ENCODE measurements around the gene QRFP. TPM values are rescaled to one million over a fixed set of nuclear protein-coding genes. Genes with fewer than 3 reads are reported as not detected.
A peak's percentile ranks its signal among the peaks of the same experiment; 100 is the strongest.

QRFP gene
- total RNA-seq, 1 donor from 2014 or later, result not detected

DNA sequence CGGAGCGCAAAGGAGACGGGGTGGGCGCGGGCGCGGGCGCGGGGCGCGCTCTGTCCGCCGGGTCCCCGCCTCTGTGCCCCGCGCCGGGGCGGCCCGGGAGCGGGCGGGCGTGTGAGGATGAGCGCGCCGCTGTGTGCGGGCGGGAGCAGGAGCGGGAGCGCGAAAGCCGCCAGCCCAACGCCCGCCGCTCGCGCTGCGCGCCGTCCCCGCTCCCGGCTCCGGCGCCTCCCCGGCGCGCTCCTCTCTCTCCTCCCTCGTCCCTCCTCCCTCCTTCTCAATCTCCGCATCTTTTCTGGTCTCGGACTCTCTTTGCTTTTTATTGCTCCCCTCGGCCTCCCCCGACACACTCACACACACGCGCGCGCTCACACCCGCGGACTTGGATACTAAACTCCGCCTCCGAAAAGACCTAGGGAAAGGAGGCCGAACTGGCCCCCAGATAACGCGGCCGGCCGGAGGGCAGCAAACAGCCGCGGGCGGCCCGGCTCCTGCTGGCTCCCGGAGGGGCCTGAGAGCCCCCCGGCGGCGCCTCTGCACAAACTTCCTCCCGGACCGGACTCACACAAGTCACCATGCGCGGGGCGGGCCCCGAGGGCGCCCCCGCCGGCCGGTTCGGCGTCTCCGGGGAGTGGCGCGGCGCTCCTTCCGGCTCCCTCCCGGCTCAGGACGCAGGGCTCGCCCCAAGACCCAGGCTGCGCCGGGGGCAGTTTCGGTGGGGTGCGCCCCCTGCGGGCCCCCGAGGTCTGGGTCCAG is 42.2 kb upstream of the QRFP start, which contains the start of gene FIBCD1:
TSS of gene FIBCD1 (minus strand) at position 596 of the 753 bp plus-strand sequence. CDS start 640 bp downstream, outside the sequence.
- H3K27me3 ChIP-seq, result peaks cover 42% of the 10 kb centered on the region
- no peak within 1 kb of the TSS for H3K27ac ChIP-seq
- intact Hi-C loops (cut with DNase I), result no loop called here
- no peaks in the 10 kb centered on the region for H3K9me3 ChIP-seq
- peaks cover 5 to 25% of the 10 kb centered on the region in 2 donors for H3K4me1 ChIP-seq
- H3K36me3 ChIP-seq, result no peaks in the 10 kb centered on the region
- TF ChIP-seq, protein P1, sequence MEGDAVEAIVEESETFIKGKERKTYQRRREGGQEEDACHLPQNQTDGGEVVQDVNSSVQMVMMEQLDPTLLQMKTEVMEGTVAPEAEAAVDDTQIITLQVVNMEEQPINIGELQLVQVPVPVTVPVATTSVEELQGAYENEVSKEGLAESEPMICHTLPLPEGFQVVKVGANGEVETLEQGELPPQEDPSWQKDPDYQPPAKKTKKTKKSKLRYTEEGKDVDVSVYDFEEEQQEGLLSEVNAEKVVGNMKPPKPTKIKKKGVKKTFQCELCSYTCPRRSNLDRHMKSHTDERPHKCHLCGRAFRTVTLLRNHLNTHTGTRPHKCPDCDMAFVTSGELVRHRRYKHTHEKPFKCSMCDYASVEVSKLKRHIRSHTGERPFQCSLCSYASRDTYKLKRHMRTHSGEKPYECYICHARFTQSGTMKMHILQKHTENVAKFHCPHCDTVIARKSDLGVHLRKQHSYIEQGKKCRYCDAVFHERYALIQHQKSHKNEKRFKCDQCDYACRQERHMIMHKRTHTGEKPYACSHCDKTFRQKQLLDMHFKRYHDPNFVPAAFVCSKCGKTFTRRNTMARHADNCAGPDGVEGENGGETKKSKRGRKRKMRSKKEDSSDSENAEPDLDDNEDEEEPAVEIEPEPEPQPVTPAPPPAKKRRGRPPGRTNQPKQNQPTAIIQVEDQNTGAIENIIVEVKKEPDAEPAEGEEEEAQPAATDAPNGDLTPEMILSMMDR (IDR thresholded peaks at IDR 0.05), result peak in 2 of 3 experiments; percentile 16 to 30
- DNase-seq (ENCODE audit: low spot score in 2 of 2), result no peak
- H3K4me3 ChIP-seq, result peak within 1 kb of the TSS; percentile 57 to 60

DNA sequence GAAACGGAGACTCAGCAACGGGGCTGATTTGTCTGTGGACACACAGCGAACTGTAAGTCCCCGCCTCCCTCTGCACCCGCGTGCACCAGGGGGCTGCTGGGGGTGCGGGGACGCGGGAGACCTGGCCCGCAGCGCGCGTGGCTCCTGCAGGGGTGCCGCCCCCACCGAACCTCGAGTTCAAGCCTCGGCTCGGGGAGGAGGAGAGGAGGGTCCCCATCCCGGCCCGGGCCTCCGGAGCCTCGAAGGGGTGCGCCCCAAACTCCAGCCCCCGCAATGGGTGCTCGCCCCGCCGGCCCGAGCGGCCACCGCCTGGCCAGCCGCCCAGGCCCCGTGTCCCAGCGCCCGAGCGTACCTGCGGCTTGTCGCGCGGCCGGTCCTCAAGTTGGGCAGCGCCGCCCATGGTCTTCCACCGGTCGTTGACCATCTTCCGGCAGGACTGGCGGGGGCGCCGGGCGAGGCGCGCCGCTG is 41.6 kb upstream of the QRFP start:
- H3K9me3 ChIP-seq, result no peaks in the 10 kb centered on the region
- H3K27ac ChIP-seq, result no peak overlapping the region
- intact Hi-C loops (cut with DNase I), result no loop called here
- peaks cover 42% of the 10 kb centered on the region for H3K27me3 ChIP-seq
- no peaks in the 10 kb centered on the region for H3K36me3 ChIP-seq
- peaks cover 5 to 25% of the 10 kb centered on the region in 2 donors for H3K4me1 ChIP-seq
- DNase-seq (ENCODE audit: low spot score in 2 of 2), result no peak
- TF ChIP-seq, protein P1 (IDR thresholded peaks at IDR 0.05), result no peak
- peak overlapping the region; percentile 57 to 60 for H3K4me3 ChIP-seq

DNA sequence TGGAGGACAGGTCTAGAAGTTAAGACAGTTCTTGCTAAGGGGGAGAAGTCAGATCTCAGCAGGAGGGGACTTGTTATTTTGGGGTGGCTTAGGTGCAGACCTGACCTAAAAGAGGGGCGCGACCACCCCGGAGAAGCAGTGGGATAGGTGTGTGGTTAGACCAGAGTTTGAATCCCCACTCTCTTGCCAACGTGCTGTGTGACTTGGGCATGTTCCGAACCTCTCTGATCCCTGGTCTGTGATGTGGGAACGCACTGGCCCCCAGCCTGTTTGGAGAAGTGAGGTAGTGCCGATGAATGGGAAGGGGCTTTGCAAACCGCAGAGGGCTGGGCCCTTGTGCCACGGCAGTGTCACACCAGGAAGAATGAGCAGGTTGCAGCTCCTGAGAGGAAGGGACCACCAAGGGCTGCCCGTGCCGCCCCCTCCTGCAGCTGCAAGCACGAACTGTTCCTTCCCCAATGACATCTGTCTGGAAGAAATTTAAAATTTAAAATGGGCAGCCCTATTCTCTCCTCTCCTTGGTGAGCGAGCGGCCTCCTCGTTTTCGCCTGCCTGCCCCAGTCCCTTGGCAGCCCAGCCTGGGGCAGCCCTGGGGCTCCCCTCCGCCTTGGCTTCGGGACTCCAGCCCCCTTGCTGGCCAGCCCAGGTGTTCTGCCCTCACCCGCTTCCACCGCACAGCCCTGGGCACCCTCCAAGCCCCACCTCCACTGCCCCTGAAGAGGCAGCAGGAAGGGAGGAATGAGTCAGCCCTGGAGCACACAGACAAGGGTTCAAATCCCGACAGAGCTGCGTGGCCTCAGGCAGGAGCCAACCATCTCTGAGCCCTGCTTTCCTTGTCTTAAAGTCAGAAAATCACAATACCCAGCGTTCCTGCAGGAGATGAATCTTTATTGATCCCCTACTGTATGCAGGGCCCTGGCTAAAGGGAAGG is 40.8 kb upstream of the QRFP start:
- intact Hi-C loops (cut with DNase I), result no loop called here
- no peak for DNase-seq (ENCODE audit: low spot score in 2 of 2)
- Histone ChIP-seq H3K4me1 (peaks cover 5 to 25% of the 10 kb centered on the region in 2 donors), H3K4me3 (peak overlapping the region in 1 of 2 donors; percentile 60), H3K9me3 (no peaks in the 10 kb centered on the region), H3K27me3 (peaks cover 42% of the 10 kb centered on the region), H3K27ac (no peak overlapping the region), H3K36me3 (no peaks in the 10 kb centered on the region)
- TF ChIP-seq, protein P1 (IDR thresholded peaks at IDR 0.05), result no peak

DNA sequence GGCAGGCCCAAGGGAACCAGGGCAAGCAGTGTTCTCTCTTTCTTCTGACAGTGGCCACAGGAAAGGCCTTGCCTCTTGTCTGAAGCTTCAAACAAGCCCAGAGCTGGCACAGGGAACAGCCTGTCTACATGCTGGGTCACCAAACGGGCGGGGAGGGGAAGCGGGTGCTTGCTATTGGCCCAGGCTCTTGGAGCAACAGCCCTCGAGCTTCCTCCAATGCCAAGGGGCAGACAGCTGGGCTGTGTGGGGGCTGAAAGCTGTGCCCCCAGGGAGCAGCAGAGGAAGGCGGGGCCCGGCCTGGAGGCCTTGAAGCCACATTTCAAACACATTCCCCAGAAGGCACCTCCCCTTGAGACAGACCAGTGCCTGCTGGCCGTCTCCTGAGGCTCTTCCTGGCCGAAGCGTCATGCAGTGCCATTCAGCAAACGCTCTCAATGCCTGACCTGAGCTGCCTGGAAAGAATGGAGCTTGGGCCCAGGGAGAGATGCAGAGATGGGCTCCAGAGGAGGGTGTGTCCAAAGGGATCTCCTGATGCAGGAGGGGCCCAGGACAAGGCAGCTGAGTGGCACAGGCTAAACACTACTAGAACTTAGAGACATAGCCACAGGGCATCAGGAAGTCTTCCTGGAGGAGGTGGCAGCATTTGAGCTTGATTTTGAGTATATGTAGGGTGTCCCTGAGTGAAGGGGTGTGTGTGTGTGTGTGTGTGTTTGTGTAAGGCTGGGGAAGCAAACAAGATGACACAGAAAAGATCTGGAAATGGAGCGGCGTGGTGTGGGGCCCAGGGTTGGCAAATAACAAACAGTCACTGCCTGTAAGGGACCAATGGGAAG is 39.9 kb upstream of the QRFP start:
- Histone ChIP-seq H3K27ac (no peak overlapping the region), H3K36me3 (no peaks in the 10 kb centered on the region), H3K4me3 (peak overlapping the region in 1 of 2 donors; percentile 28), H3K9me3 (no peaks in the 10 kb centered on the region), H3K4me1 (peaks cover 5 to 25% of the 10 kb centered on the region in 2 donors), H3K27me3 (peaks cover 38% of the 10 kb centered on the region)
- DNase-seq (ENCODE audit: low spot score in 2 of 2), result peak; percentile 16 to 71
- TF ChIP-seq, protein P1 (IDR thresholded peaks at IDR 0.05), result no peak
- intact Hi-C loops (cut with DNase I), result no loop called here

All from ascending aorta (tissue), 2 donors.